ENCODE measurements around the gene PTCH2. TPM values are rescaled to one million over a fixed set of nuclear protein-coding genes. Genes with fewer than 3 reads are reported as not detected.
"Not testable (repeated sequence)": the region's sequence is repeated elsewhere in the genome, so short reads cannot be mapped to it uniquely, and the experiment has no call there.

PTCH2 gene
- total and polyA plus RNA-seq, 2 donors, result 2.2 to 4.4 TPM

DNA sequence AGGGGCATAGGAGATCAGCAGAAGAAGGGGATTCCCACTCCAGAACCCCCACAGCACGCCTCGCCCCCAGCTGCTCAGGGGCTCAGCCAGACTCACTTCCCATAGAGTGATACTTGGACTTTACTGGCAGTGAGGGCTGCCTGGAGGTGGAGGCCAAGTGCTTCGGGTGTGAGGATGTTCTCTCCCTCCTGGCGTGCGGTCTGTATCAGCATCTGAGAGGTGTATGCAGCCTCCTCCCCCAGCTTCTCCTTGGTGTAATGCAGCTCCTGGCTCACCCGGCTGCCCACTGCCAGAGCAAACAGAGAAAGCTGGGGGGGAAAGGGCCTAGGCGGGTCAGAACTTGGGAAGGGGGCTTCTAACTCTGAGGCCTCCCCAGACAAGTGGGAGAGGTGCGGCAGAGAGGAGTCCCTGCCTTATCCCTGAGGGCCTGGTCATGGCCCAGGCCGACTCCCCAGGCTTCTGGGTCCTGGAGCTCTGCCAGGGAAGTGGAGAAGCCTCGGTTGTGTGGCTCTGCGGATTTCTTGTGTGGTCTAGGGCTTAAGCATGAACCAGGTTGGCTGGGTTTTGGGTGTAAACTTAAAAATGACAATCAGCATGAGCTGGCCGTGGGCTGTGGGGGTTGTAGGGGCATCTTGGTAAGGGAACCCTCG, 10.9 kb downstream of the PTCH2 start:
- Histone ChIP-seq H3K36me3 (ENCODE audit: insufficient read depth) (no peaks in the 10 kb centered on the region), H3K4me3 (ENCODE audit: low read depth, low read length) (no peak overlapping the region), H3K27ac (ENCODE audit: low read depth) (no peak overlapping the region), H3K4me1 (ENCODE audit: insufficient read depth) (no peaks in the 10 kb centered on the region)
- 66% methylated on average over 13 of the region's 13 CpGs for WGBS
- DNase-seq (ENCODE audit: extremely low spot score), result no peak

- H3K27ac ChIP-seq (ENCODE audit: low read depth), result no peak overlapping the region
- no peaks in the 10 kb centered on the region for H3K4me1 ChIP-seq (ENCODE audit: insufficient read depth)
- H3K4me3 ChIP-seq (ENCODE audit: low read depth, low read length), result no peak overlapping the region
- H3K36me3 ChIP-seq (ENCODE audit: insufficient read depth), result no peaks in the 10 kb centered on the region
- DNase-seq (ENCODE audit: extremely low spot score), result no peak
- WGBS, result 54% methylated on average over 9 of the region's 9 CpGs
Measured at GRCh38 chr1:44831516-44831915, 11.5 kb downstream of the PTCH2 start.

DNA sequence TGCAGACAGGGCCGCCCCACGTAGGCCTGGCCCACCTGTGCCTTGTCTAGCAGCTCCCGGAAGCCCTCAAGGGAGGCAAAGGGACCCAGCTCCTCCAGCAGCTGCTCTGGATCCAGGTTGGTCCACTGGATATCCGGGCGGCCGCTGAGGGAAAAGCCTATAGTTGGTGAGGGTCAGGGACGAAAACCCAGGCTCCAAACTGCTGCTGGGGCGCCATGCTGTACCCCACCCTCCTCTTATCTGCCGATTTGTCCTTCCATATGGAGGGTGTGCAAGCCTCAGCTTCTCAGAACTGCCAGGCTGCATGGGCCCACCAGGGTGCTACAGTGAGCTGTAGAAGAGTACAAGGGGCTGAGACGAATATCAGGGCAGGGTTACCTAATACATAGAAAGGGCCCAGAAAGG, 12.2 kb downstream of the PTCH2 start:
- Histone ChIP-seq H3K4me1 (ENCODE audit: insufficient read depth) (no peaks in the 10 kb centered on the region), H3K4me3 (ENCODE audit: low read depth, low read length) (no peak overlapping the region), H3K27ac (ENCODE audit: low read depth) (no peak overlapping the region), H3K36me3 (ENCODE audit: insufficient read depth) (no peaks in the 10 kb centered on the region)
- no peak for DNase-seq (ENCODE audit: extremely low spot score)
- WGBS, result 85% methylated on average over 10 of the region's 10 CpGs

- Histone ChIP-seq H3K36me3 (ENCODE audit: insufficient read depth) (no peaks in the 10 kb centered on the region), H3K27ac (ENCODE audit: low read depth) (no peak overlapping the region), H3K4me1 (ENCODE audit: insufficient read depth) (no peaks in the 10 kb centered on the region), H3K4me3 (ENCODE audit: low read depth, low read length) (no peak overlapping the region)
- no peak for DNase-seq (ENCODE audit: extremely low spot score)
- WGBS, result 84% methylated on average over 12 of the region's 12 CpGs
Measured at GRCh38 chr1:44829506-44830384, 13.3 kb downstream of the PTCH2 start.

GRCh38 chr1:44828841-44829440, 14.1 kb downstream of the PTCH2 start:
- Histone ChIP-seq H3K27ac (ENCODE audit: low read depth) (no peak overlapping the region), H3K4me1 (ENCODE audit: insufficient read depth) (no peaks in the 10 kb centered on the region), H3K4me3 (ENCODE audit: low read depth, low read length) (no peak overlapping the region), H3K36me3 (ENCODE audit: insufficient read depth) (no peaks in the 10 kb centered on the region)
- 93% methylated on average over 15 of the region's 15 CpGs for WGBS
- no peak for DNase-seq (ENCODE audit: extremely low spot score)

DNA sequence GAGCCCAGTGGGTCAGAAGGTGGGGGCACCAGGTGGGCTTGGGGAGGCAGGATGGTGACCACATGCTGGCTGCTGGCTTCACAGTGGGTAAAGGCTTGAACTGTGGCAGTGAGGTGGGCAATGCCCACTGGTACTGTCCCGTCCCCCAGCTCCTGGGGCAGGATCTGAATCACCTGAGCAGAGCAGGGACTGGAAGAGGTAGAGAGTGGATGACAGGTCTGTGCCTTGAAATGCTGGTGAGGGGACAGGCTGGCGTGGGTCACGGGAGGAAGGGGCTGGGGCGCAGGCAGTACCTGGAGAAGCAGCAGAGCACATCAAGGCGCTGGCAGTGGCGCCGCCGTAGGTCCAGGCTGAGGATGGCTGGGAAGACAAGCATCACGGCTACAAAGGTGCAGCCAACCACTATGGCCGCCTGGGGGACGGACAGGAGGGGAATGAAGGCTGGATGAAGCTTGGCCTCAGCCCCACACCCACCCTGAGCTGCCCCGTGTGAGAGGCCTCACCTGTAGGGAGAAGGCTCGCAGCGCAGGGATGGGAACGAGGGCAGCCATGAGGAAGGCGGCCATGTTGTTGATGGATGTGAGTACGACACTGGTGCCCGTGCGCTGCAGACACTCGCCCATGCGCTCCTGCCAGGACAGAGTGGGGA, 14.9 kb downstream of the PTCH2 start:
- Histone ChIP-seq H3K4me3 (ENCODE audit: low read depth, low read length) (no peak overlapping the region), H3K36me3 (ENCODE audit: insufficient read depth) (no peaks in the 10 kb centered on the region), H3K4me1 (ENCODE audit: insufficient read depth) (no peaks in the 10 kb centered on the region), H3K27ac (ENCODE audit: low read depth) (no peak overlapping the region)
- DNase-seq (ENCODE audit: extremely low spot score), result no peak
- WGBS, result 93% methylated on average over 21 of the region's 21 CpGs

DNA sequence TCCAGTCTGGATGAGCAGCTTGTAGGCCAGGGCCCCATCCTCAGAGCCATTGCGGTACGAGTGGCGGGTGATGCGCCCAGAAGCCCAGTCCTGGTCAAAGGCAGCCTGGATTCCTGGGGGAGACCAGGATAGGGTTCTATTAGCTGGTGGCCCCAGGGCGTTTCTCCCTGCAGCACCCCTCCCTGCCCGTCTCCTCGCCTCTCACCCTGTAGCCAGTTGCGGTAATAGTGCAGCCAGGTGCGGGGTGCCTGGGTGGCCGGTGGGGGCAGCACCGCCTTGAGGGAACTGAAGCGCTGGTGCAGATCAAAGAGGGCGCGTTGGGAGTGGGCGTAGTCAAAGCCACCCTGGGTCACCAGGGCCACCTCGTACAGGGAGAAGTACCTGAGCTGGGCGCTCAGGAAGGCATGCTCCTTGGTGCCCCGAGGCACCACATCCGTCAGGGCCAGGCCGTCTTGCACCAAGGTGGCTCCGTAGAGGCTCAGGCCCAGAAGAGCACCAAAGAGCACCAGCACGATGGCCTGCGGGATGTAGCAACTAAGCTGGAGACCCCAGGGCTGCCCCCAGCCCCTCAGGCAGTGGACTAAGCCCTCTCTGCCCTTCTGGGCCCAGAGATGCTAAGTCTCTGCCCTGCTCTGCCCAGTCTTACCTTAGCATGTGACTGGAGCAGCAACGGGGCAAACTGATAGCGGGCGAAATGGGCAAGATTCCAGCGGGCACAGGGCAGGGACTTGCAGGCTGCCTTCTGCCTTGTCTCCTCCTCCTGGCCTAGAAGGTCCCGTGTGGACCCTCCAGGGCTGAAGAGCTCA, 15.7 kb downstream of the PTCH2 start:
- 91% methylated on average over 28 of the region's 28 CpGs for WGBS
- H3K4me3 ChIP-seq (ENCODE audit: low read depth, low read length), result no peak overlapping the region
- H3K4me1 ChIP-seq (ENCODE audit: insufficient read depth), result no peaks in the 10 kb centered on the region
- no peak for DNase-seq (ENCODE audit: extremely low spot score)
- H3K27ac ChIP-seq (ENCODE audit: low read depth), result no peak overlapping the region
- no peaks in the 10 kb centered on the region for H3K36me3 ChIP-seq (ENCODE audit: insufficient read depth)

DNA sequence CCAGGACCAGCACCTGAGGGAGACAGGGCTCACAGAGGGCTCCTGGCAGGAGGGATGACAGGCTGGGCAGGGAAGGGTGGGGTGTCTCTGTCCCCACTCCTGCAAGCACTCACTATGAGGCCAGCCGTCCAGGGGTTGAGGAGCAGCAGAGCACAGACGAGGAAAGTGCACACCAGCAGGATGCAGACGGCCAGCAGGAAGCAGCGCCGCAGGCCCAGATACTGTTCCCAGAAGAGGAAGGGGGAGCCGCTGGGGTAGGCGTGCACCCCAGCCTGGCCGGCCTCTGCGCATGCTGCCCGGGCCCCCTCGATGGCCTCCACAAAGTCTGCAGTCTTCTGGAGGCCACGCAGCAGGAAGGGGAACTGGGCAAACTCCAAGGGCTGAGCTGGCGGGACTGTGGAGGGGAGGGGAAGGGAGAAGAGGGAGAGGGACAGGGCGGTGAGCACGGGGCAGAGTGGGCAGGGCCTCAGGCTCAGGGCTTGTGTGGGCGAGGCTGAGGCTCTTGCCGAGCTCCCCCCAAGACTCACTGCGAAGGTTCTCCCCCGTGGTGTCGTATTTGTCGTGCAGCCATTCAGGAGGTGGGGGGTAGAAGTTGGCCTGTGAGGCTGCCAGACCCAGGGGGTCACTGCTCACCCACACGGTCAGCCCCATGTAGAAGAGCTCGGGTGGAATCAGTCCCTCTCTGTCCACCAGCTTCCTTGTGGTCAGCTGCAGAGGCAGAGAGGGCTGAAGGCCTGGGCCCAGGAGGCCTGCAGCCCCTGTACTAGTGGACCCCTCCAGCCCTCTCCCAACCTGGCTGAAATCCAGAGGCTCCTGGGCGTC, 16.5 kb downstream of the PTCH2 start:
- no peaks in the 10 kb centered on the region for H3K36me3 ChIP-seq (ENCODE audit: insufficient read depth)
- 60% methylated on average over 24 of the region's 24 CpGs for WGBS
- no peak overlapping the region for H3K27ac ChIP-seq (ENCODE audit: low read depth)
- no peak overlapping the region for H3K4me3 ChIP-seq (ENCODE audit: low read depth, low read length)
- no peak for DNase-seq (ENCODE audit: extremely low spot score)
- H3K4me1 ChIP-seq (ENCODE audit: insufficient read depth), result no peaks in the 10 kb centered on the region

DNA sequence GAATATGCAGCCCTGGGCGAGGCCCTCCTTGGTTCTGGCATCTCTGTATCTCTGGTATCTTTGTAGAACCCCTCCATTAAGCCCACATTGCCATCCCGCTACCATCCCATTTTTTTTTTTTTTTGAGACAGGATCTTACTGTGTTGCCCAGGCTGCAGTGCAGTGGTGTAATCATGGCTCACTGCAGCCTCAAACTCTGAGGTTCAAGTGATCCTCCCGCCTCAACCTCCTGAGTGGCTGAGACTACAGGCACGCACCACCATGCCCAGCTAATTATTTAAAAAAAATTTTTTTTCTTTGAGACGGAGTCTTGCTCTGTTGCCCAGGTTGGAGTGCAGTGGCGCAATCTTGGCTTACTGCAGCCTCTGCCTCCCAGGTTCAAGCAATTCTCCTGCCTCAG, 18.7 kb downstream of the PTCH2 start:
- WGBS, result 94% methylated on average over 6 of the region's 6 CpGs
- not testable (repeated sequence) for H3K4me3 ChIP-seq (ENCODE audit: low read depth, low read length); H3K36me3 ChIP-seq (ENCODE audit: insufficient read depth); H3K27ac ChIP-seq (ENCODE audit: low read depth); H3K4me1 ChIP-seq (ENCODE audit: insufficient read depth); DNase-seq (ENCODE audit: extremely low spot score)

- 73% methylated on average over 15 of the region's 15 CpGs for WGBS
- Histone ChIP-seq H3K36me3 (ENCODE audit: insufficient read depth) (no peaks in the 10 kb centered on the region), H3K4me1 (ENCODE audit: insufficient read depth) (peaks cover 3% of the 10 kb centered on the region), H3K4me3 (ENCODE audit: low read depth, low read length) (no peak overlapping the region), H3K27ac (ENCODE audit: low read depth) (no peak overlapping the region)
- DNase-seq (ENCODE audit: extremely low spot score), result no peak
Measured at GRCh38 chr1:44822981-44823451, 20.0 kb downstream of the PTCH2 start.

- H3K36me3 ChIP-seq (ENCODE audit: insufficient read depth), result no peaks in the 10 kb centered on the region
- 87% methylated on average over 6 of the region's 6 CpGs for WGBS
- DNase-seq (ENCODE audit: extremely low spot score), result no peak
Measured at GRCh38 chr1:44822131-44822701, 20.8 kb downstream of the PTCH2 start.

DNA sequence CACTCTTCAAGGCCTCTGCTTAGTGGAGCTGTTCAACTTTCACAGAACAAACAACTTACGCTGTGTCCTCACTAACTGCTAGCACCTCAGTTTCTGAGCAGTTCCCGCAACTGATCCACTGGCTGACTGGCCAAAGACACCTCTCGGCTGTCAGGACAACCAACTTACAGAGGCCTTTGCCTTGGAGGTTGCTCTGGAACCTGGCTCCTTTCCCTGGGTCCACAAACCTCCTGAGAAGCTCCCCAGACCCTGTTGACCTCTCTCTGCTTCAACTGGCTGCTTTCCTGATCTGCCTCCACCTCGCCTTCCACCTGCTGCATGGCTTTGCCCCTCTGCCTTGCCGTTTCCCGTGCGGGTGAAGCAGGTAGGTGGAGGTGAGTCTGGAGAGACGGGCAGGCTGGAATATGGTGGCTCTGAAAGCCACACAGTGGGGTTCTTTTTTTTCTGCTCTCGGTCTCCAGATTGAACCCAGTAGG, 21.8 kb downstream of the PTCH2 start:
- Histone ChIP-seq H3K36me3 (ENCODE audit: insufficient read depth) (no peaks in the 10 kb centered on the region), H3K4me1 (ENCODE audit: insufficient read depth) (peaks cover 3% of the 10 kb centered on the region), H3K27ac (ENCODE audit: low read depth) (no peak overlapping the region), H3K4me3 (ENCODE audit: low read depth, low read length) (no peak overlapping the region)
- 87% methylated on average over 9 of the region's 9 CpGs for WGBS
- no peak for DNase-seq (ENCODE audit: extremely low spot score)

More at GRCh38 chr1:44822131-44822701, 20.8 kb downstream of the PTCH2 start:
- Histone ChIP-seq H3K4me3 (ENCODE audit: low read depth, low read length) (no peak overlapping the region), H3K4me1 (ENCODE audit: insufficient read depth) (peaks cover 3% of the 10 kb centered on the region), H3K27ac (ENCODE audit: low read depth) (no peak overlapping the region)

All from urinary bladder (tissue), 4 donors.